ENCODE results near the gene B3GALT4. TPM values are rescaled to one million over a fixed set of nuclear protein-coding genes. Genes with fewer than 3 reads are reported as not detected.
A peak's percentile ranks its signal among the peaks of the same experiment; 100 is the strongest.

Gene B3GALT4
- total and polyA plus RNA-seq, 2 of the 13 experiments (the other 11 are each of a cell fraction or from before 2014, with no cell fraction given): 0.04 to 0.27 TPM

DNA sequence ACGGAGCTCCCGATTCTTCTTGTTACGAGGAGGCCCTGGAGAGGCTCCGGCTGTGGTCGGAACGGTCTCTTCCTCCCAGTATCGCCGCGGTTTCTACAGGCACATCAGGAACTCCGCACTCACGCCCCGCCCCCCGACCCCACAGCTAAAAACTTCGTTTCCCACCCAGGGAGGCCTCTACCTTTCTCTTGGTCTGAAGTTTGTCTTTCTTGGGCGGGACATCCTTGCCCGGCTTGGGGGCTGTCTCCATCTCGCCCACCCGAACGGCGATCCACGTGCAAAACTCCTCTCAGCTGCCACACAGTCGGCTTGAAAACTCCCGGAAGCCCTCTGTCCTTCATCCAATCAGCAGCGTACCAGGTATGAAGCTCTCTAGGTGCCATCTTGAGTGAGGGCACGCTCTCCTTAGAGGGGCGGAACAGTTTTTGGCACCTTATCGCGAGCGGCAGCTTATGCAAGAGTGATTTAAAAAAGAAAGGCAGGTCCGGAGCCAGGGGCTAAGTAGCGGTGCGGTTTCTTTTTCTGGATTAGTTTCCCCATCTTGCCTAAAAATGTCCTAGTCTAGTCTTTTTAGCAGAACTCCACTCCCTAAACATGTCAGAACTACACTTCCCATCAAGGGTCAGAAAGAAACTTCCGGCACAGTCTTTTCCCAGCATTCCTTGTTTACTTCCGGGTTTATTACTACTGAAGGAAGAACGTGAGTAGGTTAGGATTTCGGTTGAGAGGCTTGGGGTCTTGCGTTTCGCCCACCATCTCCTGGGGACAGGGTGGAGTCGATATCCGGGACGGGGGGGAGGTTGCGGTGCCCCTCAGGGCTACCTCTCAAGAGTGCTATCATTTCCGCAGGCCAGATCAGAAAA, 12.2 kb downstream of the B3GALT4 start, which contains the start of the genes PFDN6 and WDR46 (continued):
- TF ChIP-seq, protein P1, sequence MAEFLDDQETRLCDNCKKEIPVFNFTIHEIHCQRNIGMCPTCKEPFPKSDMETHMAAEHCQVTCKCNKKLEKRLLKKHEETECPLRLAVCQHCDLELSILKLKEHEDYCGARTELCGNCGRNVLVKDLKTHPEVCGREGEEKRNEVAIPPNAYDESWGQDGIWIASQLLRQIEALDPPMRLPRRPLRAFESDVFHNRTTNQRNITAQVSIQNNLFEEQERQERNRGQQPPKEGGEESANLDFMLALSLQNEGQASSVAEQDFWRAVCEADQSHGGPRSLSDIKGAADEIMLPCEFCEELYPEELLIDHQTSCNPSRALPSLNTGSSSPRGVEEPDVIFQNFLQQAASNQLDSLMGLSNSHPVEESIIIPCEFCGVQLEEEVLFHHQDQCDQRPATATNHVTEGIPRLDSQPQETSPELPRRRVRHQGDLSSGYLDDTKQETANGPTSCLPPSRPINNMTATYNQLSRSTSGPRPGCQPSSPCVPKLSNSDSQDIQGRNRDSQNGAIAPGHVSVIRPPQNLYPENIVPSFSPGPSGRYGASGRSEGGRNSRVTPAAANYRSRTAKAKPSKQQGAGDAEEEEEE (CRISPR knock-in tag; IDR thresholded peaks at IDR 0.05; ENCODE audit: borderline replicate concordance): no peak
- TF ChIP-seq ZBTB43 (CRISPR knock-in tag; conservative IDR thresholded peaks at IDR 0.05): no peak
- TF ChIP-seq ZNF512 (CRISPR knock-in tag; IDR thresholded peaks at IDR 0.05): no peak
- TF ChIP-seq ZMYM4 (CRISPR knock-in tag; IDR thresholded peaks at IDR 0.05): peak; percentile 9; the same call in 1 of the 2 replicates
- TF ChIP-seq ZSCAN30 (CRISPR knock-in tag; IDR thresholded peaks at IDR 0.05): no peak
- TF ChIP-seq ZNF12 (CRISPR knock-in tag; IDR thresholded peaks at IDR 0.05): no peak
- no peak for TF ChIP-seq MIXL1 (CRISPR knock-in tag; IDR thresholded peaks at IDR 0.05)
- TF ChIP-seq ZBTB25 (CRISPR knock-in tag; IDR thresholded peaks at IDR 0.05): peak; percentile 30; the same call in 1 of the 2 replicates
- TF ChIP-seq, protein P2, sequence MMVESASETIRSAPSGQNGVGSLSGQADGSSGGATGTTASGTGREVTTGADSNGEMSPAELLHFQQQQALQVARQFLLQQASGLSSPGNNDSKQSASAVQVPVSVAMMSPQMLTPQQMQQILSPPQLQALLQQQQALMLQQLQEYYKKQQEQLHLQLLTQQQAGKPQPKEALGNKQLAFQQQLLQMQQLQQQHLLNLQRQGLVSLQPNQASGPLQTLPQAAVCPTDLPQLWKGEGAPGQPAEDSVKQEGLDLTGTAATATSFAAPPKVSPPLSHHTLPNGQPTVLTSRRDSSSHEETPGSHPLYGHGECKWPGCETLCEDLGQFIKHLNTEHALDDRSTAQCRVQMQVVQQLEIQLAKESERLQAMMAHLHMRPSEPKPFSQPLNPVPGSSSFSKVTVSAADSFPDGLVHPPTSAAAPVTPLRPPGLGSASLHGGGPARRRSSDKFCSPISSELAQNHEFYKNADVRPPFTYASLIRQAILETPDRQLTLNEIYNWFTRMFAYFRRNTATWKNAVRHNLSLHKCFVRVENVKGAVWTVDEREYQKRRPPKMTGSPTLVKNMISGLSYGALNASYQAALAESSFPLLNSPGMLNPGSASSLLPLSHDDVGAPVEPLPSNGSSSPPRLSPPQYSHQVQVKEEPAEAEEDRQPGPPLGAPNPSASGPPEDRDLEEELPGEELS (CRISPR knock-in tag; IDR thresholded peaks at IDR 0.05): no peak
- no peak for TF ChIP-seq ZNF7 (CRISPR knock-in tag; IDR thresholded peaks at IDR 0.05)
- TF ChIP-seq ZNF335 (CRISPR knock-in tag; IDR thresholded peaks at IDR 0.05): peak; percentile 77
- TF ChIP-seq, protein P3, sequence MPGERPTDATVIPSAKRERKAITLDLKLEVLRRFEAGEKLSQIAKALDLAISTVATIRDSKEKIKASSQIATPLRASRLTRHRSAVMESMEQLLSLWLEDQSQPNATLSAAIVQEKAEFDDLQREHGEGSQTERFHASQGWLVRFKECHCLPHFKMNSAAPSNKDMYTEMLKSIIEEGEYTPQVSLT (CRISPR knock-in tag; IDR thresholded peaks at IDR 0.05; ENCODE audit: borderline replicate concordance, low read depth): no peak
- TF ChIP-seq ZSCAN21 (CRISPR knock-in tag; IDR thresholded peaks at IDR 0.05; ENCODE audit: borderline replicate concordance): 0 out of 2 replicates have a peak, but pooled peaks have one; percentile 4
- TF ChIP-seq SRF (IDR thresholded peaks at IDR 0.05; ENCODE audit: low read depth, low read length): 0 out of 2 replicates have a peak, but pooled peaks have one; percentile 48
- TF ChIP-seq, protein P4, sequence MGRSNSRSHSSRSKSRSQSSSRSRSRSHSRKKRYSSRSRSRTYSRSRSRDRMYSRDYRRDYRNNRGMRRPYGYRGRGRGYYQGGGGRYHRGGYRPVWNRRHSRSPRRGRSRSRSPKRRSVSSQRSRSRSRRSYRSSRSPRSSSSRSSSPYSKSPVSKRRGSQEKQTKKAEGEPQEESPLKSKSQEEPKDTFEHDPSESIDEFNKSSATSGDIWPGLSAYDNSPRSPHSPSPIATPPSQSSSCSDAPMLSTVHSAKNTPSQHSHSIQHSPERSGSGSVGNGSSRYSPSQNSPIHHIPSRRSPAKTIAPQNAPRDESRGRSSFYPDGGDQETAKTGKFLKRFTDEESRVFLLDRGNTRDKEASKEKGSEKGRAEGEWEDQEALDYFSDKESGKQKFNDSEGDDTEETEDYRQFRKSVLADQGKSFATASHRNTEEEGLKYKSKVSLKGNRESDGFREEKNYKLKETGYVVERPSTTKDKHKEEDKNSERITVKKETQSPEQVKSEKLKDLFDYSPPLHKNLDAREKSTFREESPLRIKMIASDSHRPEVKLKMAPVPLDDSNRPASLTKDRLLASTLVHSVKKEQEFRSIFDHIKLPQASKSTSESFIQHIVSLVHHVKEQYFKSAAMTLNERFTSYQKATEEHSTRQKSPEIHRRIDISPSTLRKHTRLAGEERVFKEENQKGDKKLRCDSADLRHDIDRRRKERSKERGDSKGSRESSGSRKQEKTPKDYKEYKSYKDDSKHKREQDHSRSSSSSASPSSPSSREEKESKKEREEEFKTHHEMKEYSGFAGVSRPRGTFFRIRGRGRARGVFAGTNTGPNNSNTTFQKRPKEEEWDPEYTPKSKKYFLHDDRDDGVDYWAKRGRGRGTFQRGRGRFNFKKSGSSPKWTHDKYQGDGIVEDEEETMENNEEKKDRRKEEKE (IDR thresholded peaks at IDR 0.05): no peak
- no peak for TF ChIP-seq CBX2 (IDR thresholded peaks at IDR 0.05; ENCODE audit: low read depth, low read length)
- TF ChIP-seq CBX2 (CRISPR knock-in tag; IDR thresholded peaks at IDR 0.05; ENCODE audit: low read depth): no peak
